GM21825 (cell line): ENCODE measurements around the gene ARHGAP10.
"Not testable (repeated sequence)": the region's sequence is repeated elsewhere in the genome, so short reads cannot be mapped to it uniquely, and the experiment has no call there.

Experiments used
- ATAC-seq: cut with Tn5 transposase; IDR thresholded peaks from one replicate; pipeline ENCODE4 v1.9.1; 2021; ENCODE audit warnings: mild to moderate bottlenecking, moderate library complexity; ENCODE audit not compliant: unreplicated experiment

The ARHGAP10 gene

DNA sequence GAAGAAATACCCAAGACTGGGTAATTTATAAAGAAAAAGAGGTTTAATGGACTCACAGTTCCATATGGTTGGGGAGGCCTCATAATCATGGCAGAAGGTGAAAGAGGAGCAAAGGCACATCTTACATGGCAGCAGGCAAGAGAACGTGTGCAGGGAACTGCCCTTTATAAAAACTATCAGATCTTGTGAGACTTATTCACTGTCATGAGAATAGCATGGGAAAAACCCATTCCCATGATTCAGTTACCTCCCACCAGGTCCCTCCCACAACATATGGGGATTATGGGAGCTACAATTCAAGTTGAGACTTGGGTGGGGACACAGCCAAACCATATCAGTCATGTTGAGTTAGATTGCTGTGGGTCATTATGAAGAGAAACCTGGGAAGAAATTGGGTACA lies 153.3 kb downstream of the ARHGAP10 start:
- not testable (repeated sequence) for ATAC-seq

DNA sequence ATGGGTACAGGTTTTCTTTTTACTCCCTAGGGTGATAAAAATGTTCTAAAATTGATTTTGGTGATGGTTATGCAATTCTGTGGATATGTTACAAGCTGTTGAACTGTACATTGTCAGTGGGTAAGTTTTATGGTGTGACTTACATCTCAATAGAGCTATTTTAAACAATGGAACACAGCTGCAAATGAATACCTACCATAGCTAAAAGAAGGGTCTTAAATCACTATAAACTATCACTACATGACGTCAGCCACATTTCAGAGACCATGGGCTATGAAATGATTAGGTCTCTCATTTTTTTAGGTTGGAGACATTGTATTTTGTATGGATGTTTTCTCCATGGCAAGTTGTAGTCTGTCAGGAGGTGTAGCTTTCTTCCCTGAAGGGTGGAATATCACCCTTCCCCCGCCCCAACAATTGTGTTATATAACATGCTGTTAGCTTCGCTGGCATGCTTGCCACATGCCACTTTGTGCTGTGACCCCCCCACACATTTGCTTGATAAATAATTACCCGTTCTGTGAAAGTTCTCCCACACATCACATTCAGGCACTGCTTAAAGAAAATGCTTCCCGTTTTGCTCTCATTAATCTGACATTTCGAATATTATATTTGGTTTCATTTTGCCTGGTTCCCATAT lies 159.7 kb downstream of the ARHGAP10 start:
- ATAC-seq = no peak

DNA sequence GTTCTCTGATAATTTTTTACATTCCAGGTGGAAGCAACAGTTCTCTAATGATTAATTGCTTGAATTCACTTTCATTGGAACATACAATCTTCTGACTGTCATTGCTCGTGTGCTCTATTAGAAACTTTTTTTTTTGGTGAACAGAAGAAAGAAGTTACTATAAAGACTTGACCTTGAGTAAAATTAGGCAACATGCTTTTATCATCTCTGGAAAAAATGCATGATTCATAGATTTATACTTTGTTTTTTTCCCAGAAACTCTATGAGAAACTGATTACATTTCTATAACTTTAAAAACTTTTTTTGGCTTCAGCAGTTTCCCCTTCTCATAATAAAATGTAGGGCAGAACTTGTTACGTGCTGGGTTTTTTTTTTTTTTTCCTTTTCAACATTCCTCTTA lies 167.6 kb downstream of the ARHGAP10 start:
- ATAC-seq = no peak

DNA sequence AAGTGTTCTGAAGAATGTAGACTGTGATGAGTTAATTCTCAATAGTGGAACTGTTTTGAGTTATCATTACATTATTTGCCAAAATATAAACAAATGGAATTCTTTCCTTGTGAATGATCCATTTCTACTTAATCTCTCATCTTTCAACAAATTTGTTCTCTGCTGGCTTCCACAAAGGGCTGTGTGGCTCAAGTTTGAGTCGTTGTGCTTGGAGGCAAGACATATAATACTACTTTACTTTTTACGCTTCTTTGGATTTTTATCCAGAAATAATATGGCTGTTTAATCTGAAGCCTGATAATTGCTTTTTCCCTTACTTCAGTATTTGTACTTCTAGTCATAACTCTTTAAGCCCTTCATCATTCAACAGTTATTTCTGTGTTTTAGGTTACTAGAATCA lies 169.5 kb downstream of the ARHGAP10 start:
- no peak for ATAC-seq

DNA sequence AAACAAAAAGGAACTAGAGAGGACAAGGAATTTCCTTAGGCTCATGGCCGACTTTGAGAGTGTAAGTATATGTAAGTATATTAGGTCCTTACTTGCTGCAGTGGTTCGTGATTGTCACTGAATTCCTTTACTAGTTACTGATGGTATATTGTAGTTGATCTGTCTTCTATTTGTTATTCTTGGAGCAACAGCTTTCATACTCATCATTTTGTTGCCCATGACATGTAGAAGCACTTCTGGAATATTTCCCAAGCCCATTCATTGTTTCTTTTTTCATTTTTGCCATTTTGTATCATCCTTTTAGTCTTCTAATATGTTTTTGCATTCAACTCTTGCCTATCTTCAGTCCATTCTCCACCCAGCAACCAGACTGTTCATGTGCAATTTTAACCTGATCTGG lies 170.0 kb downstream of the ARHGAP10 start:
- no peak for ATAC-seq

DNA sequence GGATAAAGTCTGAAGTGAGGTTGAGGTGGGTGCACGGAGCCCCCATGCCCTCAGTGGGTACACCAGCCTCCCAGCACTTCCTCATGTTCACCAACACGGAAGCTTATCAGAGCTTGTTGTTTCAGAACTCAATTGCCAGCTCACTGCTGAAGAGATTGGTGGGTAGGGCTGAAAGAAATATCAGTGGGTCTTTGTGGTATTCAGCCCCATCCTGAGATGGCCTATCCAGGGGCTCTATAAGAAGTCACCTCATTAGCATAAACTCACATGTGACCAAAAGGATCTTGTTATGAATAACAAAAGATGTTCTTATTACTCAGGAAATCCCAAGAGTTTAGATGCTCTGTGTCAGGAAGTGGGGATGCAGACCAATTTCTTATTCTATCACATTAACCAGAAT lies 177.3 kb downstream of the ARHGAP10 start:
- ATAC-seq = no peak

DNA sequence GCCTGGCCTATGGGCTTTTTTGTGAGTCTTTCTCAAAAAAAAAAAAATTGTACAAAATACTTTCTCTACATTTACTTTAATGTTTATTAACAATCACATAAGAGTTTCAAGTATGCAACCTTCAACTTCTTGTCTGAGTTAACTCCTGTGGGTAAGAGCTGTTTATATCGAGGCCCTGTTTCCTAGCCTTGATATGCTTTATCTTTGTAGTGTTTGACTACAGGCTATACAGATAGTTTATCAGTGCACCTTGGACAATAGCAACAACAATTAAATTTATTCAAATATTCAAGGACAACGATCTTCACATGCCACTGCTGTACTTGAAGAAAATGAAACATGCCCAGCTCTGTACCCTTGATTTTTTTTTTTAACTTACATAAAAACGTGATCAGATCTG lies 178.4 kb downstream of the ARHGAP10 start:
- ATAC-seq = no peak

DNA sequence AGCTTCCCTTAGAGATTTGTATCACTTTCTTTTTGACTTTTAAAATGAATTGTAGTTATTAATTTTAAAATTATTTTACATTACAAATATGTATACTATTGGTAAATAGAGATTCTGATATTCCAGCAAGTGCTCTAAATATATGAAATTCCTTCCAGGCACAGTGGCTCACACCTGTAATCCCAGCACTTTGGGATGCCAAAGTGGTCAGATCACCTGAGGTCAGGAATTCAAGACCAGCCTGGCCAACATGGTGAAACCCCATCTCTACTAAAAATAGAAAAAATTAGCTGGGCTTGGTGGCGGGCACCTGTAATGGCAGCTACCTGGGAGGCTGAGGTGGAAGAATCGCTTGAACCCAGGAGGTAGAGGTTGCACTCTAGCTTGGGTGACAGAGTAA lies 180.2 kb downstream of the ARHGAP10 start:
- not testable (repeated sequence) for ATAC-seq

DNA sequence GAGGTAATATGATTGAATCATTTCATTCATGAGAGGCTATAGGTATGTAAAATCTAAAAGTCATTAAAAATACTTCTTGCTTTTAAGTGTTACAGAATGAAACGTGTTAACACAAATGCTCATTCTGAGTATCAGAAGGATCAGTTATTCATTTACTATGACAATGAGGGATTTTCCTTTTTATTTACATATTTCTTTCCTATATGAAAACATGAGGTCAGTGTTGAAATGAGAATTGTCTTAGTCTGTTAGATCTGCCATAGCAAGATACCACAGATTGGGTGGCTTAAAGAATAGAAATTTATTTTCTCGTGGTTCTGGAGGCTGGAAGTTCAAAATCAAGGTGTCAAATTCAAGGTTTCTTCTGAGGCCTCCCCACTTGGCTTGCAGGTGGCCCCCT lies 181.2 kb downstream of the ARHGAP10 start:
- ATAC-seq = no peak

DNA sequence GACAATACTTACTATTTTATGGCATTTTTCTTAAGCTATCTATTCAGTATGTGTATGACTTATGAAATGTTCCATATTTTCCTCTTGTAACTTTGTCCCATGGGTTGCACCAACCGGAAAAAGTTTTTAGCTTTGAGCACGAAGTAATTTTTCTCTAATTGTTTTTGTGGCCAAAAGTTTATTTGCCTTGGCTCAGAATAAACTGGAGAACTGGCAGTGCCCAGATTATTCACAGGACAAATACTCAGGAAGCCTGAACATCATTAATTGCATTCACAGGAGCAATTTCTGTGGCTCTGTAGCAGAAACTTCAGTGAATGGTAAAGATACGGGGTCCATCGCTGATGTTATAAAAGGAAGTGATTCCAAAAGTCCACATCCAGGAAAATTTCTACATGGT lies 184.5 kb downstream of the ARHGAP10 start:
- no peak for ATAC-seq

DNA sequence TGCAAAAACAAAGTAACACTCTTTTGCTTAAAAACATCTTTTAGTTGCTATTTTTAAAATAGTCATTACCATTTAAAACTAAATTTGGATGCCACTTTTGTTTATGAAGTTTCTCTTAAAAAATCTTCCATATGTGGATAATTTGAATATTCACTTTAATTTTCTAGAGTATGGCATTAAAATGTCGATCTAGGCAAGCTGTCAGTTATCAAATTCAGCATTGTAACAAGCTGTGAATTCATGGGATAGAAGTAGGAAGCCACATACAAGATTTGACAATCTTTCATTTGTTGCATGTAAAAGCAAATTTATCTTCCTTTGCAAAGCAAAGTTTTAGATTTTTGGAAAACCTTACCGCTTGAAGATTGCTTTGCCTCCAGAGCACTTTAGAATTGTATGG lies 191.5 kb downstream of the ARHGAP10 start:
- ATAC-seq = no peak

DNA sequence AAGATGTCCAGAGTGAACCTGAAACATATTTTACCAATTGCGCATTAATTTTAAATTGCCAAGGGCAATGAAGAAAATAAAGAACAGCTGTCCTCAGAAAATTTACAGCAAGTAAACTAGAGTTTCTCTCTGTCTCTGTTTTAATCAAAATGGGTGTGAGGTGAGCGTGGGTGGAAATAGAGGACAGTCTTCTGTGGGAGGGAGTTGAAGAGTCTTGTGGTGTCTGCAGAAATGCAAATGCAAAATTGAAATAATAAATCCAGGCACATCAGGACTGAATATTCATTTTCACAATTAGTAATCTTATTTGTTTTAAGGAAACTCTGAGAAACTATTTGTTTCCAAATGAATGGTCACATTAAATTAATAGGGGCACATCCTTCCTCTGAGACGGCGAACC lies 192.0 kb downstream of the ARHGAP10 start:
- ATAC-seq = no peak

DNA sequence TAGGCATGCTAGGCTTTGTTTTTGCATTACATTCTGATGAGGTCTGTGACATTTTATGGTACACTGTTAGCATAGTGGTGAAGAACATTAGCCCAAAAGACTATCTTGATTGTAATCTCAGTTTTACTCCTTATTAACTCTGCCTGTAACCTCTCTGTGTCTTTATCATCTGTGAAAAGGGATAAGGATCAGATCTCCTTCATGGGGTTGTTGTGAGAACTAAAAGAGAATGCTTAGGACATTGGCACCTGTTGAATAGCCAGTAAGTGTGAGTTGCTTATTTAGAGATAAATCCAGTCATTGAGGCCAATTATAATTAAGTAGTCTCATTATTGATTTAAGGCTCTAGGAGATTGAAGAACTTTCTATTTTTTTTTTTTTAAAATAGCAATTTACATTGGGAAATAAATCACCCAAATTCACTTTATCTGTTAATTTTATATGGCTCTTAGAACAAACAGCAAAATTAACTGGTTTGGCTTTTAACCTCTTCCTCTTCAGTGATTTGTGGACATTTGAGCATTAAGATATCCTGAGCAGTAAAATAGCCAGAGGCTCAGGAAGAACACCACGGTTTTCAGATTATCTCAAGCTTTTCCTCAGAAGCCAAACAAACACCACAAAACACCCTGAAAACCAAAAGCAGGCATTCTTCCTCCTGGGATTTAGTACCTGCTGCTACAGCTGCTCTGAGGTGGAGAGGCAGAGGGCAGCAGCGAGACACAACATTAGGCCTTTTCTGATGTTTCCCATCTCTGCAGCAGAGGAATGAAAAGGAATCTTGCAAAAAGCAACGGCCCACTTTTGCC lies 192.9 kb downstream of the ARHGAP10 start:
- ATAC-seq = no peak

DNA sequence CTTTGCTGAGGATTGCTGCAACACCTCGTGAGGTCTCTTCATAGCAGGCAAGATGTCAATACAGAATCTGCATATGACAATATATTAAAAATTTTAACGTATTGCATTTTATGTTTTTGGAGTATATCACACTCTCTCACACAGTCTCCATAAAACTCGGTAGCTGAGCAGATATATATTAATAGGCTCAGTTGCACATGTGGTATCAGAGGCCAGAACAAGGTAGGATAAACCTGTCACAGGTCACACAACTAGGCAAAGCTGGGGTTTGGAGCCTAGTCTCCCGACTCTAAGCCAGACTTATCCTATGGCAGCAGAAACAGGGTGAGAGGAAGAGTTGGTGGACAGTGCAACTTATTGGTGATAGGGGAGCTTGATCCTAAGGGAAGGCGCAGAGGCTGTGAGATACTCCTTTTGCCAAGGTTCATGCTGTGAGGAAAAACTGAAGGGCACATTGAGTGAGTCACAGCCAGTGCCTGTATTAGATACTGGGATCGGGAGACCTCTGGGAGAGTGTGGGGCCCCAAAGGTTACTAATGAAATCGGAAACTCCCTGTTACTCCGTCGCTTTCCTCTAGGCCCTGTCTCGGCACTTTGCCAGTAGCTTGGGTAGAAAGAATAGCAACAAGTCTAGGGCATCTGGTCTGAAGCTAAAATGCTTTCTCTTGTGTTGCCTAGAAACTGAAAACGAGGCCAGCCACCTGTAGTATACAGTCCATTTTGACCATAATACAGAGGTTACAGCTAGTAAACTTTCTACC lies 195.7 kb downstream of the ARHGAP10 start:
- no peak for ATAC-seq

DNA sequence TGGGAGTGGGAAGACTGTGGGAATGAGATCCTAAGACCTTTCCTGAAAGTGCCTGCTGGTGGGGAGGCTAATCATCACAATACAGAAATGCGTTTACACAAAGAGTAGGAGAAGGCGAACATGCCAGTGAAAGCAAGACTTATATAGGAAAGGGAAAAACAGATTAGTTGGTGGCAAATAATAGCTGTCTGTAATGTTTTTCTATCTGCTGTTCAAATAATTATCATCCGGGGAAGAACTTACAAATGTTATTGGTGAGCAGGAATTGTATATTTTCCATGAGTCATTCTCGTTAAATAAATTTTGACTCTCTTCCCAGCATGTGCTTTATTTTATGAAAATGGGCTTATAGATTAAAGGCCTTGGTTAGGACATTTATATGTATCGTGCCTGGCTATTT lies 196.5 kb downstream of the ARHGAP10 start:
- no peak for ATAC-seq

DNA sequence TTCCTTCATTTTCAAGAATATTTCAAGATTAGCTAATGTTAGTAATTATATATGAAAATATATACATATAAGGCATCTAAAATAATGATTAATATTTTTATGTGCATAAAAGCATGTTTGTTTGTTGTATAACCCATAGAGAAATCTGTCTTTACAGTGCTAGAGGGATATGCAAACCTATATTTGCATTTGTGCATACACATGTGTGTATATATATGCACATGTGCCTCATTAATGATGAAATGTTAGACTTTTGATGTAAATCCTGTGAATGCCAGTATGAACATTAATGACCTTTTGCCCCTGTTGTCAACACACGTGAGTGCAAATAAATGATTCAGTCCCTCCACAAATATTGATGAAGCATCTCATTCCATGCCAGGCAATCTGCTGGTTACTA lies 197.9 kb downstream of the ARHGAP10 start:
- no peak for ATAC-seq

DNA sequence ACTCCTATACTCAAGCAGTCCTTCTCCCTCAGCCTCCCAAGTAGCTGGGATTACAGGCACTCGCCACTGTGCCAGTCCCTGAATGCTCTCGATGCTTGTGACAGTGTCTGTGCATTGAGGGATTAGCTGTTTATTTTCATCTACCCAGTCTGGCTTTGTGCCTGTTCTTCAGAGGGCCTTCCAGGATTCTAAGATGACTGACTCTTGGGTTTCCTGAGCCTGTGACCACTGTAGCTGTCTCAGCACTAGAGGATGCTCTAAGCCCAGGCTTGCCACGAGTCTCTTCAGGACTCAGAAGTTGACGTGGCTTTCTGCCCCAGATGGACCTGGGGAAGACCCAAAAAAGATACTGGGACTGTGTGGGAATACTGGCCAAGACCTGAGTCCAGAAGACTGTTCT lies 201.4 kb downstream of the ARHGAP10 start:
- ATAC-seq = no peak

DNA sequence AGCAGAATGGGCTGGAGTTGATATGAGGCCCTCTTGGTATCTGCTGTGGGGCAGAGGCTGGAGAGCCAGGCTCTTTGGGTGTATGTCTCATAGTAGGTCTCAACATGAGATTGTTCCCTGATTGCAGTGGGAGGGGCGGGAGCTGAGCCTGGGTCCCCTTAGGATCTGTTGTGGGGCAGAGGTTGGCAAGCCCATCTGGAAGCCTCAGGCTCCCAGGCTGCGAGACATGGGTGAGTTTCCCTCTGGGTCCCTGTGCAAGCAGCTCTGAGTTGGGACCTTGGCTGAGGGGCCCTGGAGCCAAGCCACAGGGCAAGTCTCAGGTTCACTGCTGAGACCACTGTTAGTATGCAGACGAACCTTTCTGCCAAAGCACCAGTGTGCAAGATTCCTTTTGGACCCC lies 201.9 kb downstream of the ARHGAP10 start:
- ATAC-seq = no peak

DNA sequence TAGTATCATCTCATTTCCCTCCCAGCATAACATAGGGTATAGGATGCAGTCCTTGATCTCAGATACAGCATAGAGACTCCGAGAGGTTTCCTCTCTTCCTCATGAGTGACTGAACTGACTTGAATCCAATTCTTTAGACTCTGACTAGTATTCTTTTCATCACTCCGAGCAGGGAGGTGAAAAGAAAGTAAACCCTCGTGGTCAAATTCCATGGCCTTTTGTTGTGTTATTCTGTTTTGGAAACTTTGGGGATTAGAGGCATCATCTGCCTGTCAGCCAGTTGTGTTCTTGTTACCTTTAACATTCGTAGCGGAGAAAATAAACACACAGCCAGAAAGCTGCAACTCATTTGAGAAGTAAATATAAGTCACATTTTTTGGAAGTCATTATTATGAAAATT lies 206.6 kb downstream of the ARHGAP10 start:
- no peak for ATAC-seq

DNA sequence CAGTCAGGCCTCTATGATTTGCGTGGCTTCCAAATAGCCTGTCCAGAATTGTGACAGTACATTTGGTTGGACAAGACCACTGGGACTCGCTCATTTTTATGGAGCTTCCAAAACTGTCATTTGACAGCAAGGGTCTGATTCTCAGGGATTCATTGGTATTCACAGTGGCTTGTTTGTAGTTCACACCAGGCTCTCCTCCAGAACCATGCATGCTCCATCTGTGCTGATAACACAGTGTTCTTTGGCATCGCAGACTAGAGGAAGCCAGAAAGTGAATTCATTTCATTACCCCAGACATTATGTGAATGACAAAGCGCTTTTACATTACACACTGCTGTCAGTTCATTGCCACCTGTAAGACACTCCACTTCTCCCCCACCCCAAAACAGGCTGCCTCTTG lies 208.3 kb downstream of the ARHGAP10 start:
- no peak for ATAC-seq

DNA sequence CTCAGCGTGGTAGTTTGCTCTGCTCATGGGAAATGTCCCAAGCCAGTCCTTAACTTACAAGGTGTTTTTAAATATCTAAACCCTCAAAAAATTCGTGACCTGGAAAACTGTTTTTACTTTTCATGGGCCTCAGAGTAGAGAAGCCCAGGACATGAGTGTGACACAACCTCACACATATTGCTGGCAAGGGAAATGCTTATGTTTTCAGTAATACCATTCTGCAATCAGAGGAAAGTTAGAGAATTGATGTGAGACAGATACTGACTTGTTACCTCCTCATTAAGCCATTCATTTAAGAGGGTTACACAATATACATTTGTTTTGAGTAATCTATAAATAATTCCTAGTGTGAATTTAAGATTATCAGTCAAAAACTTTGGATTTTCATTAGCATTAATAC lies 209.5 kb downstream of the ARHGAP10 start:
- no peak for ATAC-seq

DNA sequence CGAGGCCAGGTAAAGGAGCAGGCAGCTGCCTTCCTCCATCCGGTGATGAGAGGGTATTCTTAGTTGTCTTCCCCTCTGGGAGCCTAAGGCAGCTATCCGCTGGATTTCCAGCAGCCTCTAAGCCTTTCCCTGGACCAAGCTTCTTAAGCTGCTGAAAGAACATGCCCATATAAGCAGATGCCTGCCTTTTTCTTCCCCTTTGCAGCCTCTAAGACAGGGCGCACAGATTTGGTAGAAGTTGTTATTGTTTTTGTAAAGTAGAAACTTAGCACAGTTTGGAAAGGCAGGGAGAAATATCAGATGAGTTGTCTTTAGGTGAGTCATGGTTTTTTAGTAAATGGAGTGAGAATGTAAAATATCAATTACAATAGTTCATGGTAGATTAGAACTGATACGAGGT lies 210.8 kb downstream of the ARHGAP10 start:
- peak; percentile 35 for ATAC-seq
